LNCaP clone FGC (cell line): ENCODE data around the gene TSEN15.

Experiments
- DNase-seq: peaks from one replicate; pipeline ENCODE4 v3.0.0-alpha.2; 2011; ENCODE audit warnings: low read depth
- H3K4me3 ChIP-seq: 2 replicates; pipeline ENCODE4 v1.5.1; 2011; ENCODE audit warnings: mild to moderate bottlenecking, low read depth, low read length, control low read depth
- CTCF ChIP-seq: IDR thresholded peaks from 2 replicates; pipeline ENCODE4 v1.5.1; 2012; ENCODE audit warnings: mild to moderate bottlenecking; ENCODE audit not compliant: control insufficient read depth, insufficient read depth; ENCODE audit errors: extremely low read depth

Gene TSEN15

GRCh38 chr1:184030433-184031091, 21.0 kb upstream of the TSEN15 start:
- no peak for DNase-seq
- no peak for TF ChIP-seq CTCF
- H3K4me3 ChIP-seq = no peak overlapping the region

DNA sequence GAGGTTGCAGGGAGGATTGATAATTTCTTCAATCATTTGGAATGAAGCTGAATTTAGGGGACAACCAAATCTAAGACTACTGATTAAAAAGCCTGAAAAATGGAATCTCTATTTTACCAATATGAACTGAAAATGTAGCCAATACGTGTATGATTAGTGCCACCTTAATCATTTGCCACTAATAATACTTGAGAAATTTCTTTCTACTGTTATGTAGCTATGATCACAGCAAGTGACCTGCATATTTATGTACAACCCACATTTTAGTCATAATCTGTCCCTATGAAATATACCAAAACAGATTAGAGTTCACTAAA, 20.5 kb upstream of the TSEN15 start:
- DNase-seq = no peak
- no peak for TF ChIP-seq CTCF
- no peak overlapping the region for H3K4me3 ChIP-seq

- TF ChIP-seq CTCF = no peak
- DNase-seq = no peak
- no peak overlapping the region for H3K4me3 ChIP-seq
Measured at GRCh38 chr1:184031409-184032107, 20.0 kb upstream of the TSEN15 start.

- no peak overlapping the region for H3K4me3 ChIP-seq
- no peak for DNase-seq
- TF ChIP-seq CTCF = no peak
Measured at GRCh38 chr1:184032306-184032929, 19.1 kb upstream of the TSEN15 start.

GRCh38 chr1:184032930-184033418, 18.6 kb upstream of the TSEN15 start:
- H3K4me3 ChIP-seq = no peak overlapping the region
- DNase-seq = no peak
- no peak for TF ChIP-seq CTCF

DNA sequence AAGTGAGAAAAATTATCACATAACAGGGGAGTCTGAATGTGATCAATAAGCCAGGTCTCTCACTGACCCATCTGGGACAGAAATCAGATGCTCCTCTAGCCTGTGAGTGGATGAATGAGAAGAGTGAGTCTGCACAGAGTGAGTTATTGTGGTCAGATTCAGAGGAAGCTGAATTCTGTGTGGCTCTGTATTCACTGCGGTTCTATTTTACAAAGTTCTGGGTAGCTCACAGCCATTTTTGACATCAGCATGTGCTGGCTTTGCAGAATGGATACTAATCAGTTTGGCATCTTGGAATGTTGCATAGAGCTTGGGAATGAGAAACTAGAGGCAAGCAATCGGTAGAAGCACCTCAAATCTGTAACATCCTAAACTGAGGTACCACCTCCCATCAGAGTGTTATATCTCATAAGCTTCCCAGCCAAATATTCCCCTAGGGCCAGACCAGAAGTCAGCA, 17.8 kb upstream of the TSEN15 start:
- no peak overlapping the region for H3K4me3 ChIP-seq
- no peak for TF ChIP-seq CTCF
- DNase-seq = no peak
